Neural progenitor cell (in vitro differentiated cells): ENCODE results near the gene ELOVL1. TPM values are rescaled to one million over a fixed set of nuclear protein-coding genes. Genes with fewer than 3 reads are reported as not detected.
"Not testable (repeated sequence)": the region's sequence is repeated elsewhere in the genome, so short reads cannot be mapped to it uniquely, and the experiment has no call there.

Source experiments
- DNase-seq: peaks from one replicate; pipeline ENCODE4 v3.0.0-alpha.2; 2016; ENCODE audit warnings: low spot score
- H2AFZ ChIP-seq: fragments of 200-600 bp; sonication (generic); replicated peaks from 2 replicates; pipeline ENCODE4 v1.6.1; 2016; ENCODE audit warnings: antibody characterized with exemption
- H3F3A ChIP-seq: fragments of 200-600 bp; sonication (generic); 2 replicates; pipeline ENCODE4 v1.6.1; 2016; ENCODE audit warnings: antibody characterized with exemption, low read depth
- H3K27ac ChIP-seq: fragments of 200-600 bp; sonication (generic); 2 replicates; pipeline ENCODE4 v1.5.1; 2016; ENCODE audit warnings: mild to moderate bottlenecking
- H3K27me3 ChIP-seq: fragments of 200-600 bp; sonication (generic); 2 replicates; pipeline ENCODE4 v1.6.1; 2016; ENCODE audit warnings: mild to moderate bottlenecking, moderate library complexity
- H3K36me3 ChIP-seq: fragments of 200-600 bp; sonication (generic); 2 replicates; pipeline ENCODE4 v1.5.1; 2016
- H3K4me1 ChIP-seq: fragments of 200-600 bp; sonication (generic); 2 replicates; pipeline ENCODE4 v1.6.1; 2016; ENCODE audit warnings: mixed run types
- H3K4me2 ChIP-seq: fragments of 200-600 bp; sonication (generic); 2 replicates; pipeline ENCODE4 v1.6.1; 2016
- H3K4me3 ChIP-seq: fragments of 200-600 bp; sonication (generic); 2 replicates; pipeline ENCODE4 v1.5.1; 2016
- H3K79me2 ChIP-seq: fragments of 200-600 bp; sonication (generic); 2 replicates; pipeline ENCODE4 v1.6.1; 2016; ENCODE audit warnings: low read depth
- H3K9ac ChIP-seq: fragments of 200-600 bp; sonication (generic); 2 replicates; pipeline ENCODE4 v1.6.1; 2016
- H3K9me3 ChIP-seq: fragments of 200-600 bp; sonication (generic); 2 replicates; pipeline ENCODE4 v1.5.1; 2016; ENCODE audit warnings: low read depth
- H4K20me1 ChIP-seq: fragments of 200-600 bp; sonication (generic); 2 replicates; pipeline ENCODE4 v1.6.1; 2016; ENCODE audit warnings: low read depth
- H3K27ac Mint-ChIP-seq: 3 replicates; pipeline ENCODE4 v1.8.0; 2021; ENCODE audit warnings: mixed read lengths
- H3K27me3 Mint-ChIP-seq: 2 replicates; pipeline ENCODE4 v1.8.0; 2022; ENCODE audit warnings: low read depth, mild to moderate bottlenecking, inconsistent platforms, moderate library complexity, mixed read lengths; ENCODE audit not compliant: insufficient read depth
- H3K36me3 Mint-ChIP-seq: 3 replicates; pipeline ENCODE4 v1.8.0; 2021; ENCODE audit warnings: mixed read lengths
- H3K4me1 Mint-ChIP-seq: 3 replicates; pipeline ENCODE4 v1.8.0; 2021; ENCODE audit warnings: mixed read lengths
- H3K4me3 Mint-ChIP-seq: 3 replicates; pipeline ENCODE4 v1.8.0; 2021; ENCODE audit warnings: mild to moderate bottlenecking, moderate library complexity, mixed read lengths
- H3K9me3 Mint-ChIP-seq: 3 replicates; pipeline ENCODE4 v1.8.0; 2020; ENCODE audit warnings: mixed read lengths
- CTCF ChIP-seq: fragments of 200-600 bp; sonication (generic); IDR thresholded peaks from 2 replicates; pipeline ENCODE4 v1.5.1; 2017; ENCODE audit warnings: antibody characterized with exemption, mild to moderate bottlenecking
- EZH2 ChIP-seq: fragments of 200-600 bp; sonication (generic); IDR thresholded peaks from 2 replicates; pipeline ENCODE4 v1.6.1; 2017; ENCODE audit warnings: antibody characterized with exemption, mild to moderate bottlenecking, moderate library complexity
- EZH2phosphoT487 ChIP-seq: fragments of 200-600 bp; sonication (generic); IDR thresholded peaks from 2 replicates; pipeline ENCODE4 v1.6.1; 2017; ENCODE audit warnings: antibody characterized with exemption
- total RNA-seq: library from RNA; depleted of rRNA; stranded (reverse); fragments of >200 nt; gene quantifications from 2 replicates; pipeline ENCODE4 v1.2.3, GENCODE V29; 2015; ENCODE audit warnings: low replicate concordance

Gene ELOVL1
- total RNA-seq, 1 donor from 2014 or later = 5.6 TPM

GRCh38 chr1:43370564-43370963 is 2.8 kb upstream of the ELOVL1 start:
- Histone ChIP-seq H4K20me1 (peaks cover 6% of the 10 kb centered on the region), H2AFZ (no peak overlapping the region), H3K36me3 (no peaks in the 10 kb centered on the region), H3K9ac (no peak overlapping the region), H3K4me3 (no peak overlapping the region), H3K27ac (no peak overlapping the region), H3F3A (peaks cover 10% of the 10 kb centered on the region), H3K4me1 (peaks cover 22% of the 10 kb centered on the region), H3K4me2 (no peak overlapping the region), H3K27me3 (no peaks in the 10 kb centered on the region), H3K79me2 (peaks cover 5% of the 10 kb centered on the region), H3K9me3 (no peaks in the 10 kb centered on the region)
- Mint-ChIP-seq H3K36me3 (peaks cover 7% of the 10 kb centered on the region), H3K4me3 (no peak overlapping the region), H3K27me3 (peaks cover 1% of the 10 kb centered on the region), H3K4me1 (peaks cover 14% of the 10 kb centered on the region), H3K9me3 (no peaks in the 10 kb centered on the region), H3K27ac (no peak overlapping the region)
- TF ChIP-seq EZH2phosphoT487 = no peak
- no peak for TF ChIP-seq EZH2
- no peak for TF ChIP-seq CTCF
- no peak for DNase-seq

GRCh38 chr1:43369779-43370178 is 2.0 kb upstream of the ELOVL1 start:
- not testable (repeated sequence) for H3K79me2 ChIP-seq, DNase-seq, H3K27ac Mint-ChIP-seq, H3K9me3 Mint-ChIP-seq, H3K36me3 ChIP-seq, H3K4me3 ChIP-seq, H3K4me3 Mint-ChIP-seq, H3K27ac ChIP-seq, H3K4me2 ChIP-seq, H3K27me3 Mint-ChIP-seq, H2AFZ ChIP-seq, H3K27me3 ChIP-seq, H3K9me3 ChIP-seq, H3K9ac ChIP-seq, H4K20me1 ChIP-seq, H3K36me3 Mint-ChIP-seq
- peaks cover 14% of the 10 kb centered on the region for H3K4me1 Mint-ChIP-seq
- Histone ChIP-seq H3K4me1 (peaks cover 22% of the 10 kb centered on the region), H3F3A (peaks cover 10% of the 10 kb centered on the region)

- Histone ChIP-seq H3K79me2 (peaks cover 5% of the 10 kb centered on the region), H3K27ac (peak overlapping the region; percentile 85), H3K36me3 (no peaks in the 10 kb centered on the region), H3K9me3 (no peaks in the 10 kb centered on the region), H3K27me3 (no peaks in the 10 kb centered on the region), H3F3A (peaks cover 14% of the 10 kb centered on the region), H3K4me3 (peak overlapping the region; percentile 74), H3K9ac (no peak overlapping the region), H2AFZ (no peak overlapping the region), H3K4me1 (peaks cover 22% of the 10 kb centered on the region), H3K4me2 (peak overlapping the region; percentile 96), H4K20me1 (peaks cover 6% of the 10 kb centered on the region)
- peaks cover 19% of the 10 kb centered on the region for H3K36me3 Mint-ChIP-seq
- peak overlapping the region; percentile 80 for H3K27ac Mint-ChIP-seq
- peaks cover 14% of the 10 kb centered on the region for H3K4me1 Mint-ChIP-seq
- TF ChIP-seq EZH2phosphoT487 (no peak), CTCF (no peak), EZH2 (no peak)
- no peak for DNase-seq
- H3K27me3 Mint-ChIP-seq = peaks cover 4% of the 10 kb centered on the region
- no peaks in the 10 kb centered on the region for H3K9me3 Mint-ChIP-seq
- H3K4me3 Mint-ChIP-seq = peak overlapping the region; percentile 85
Measured at GRCh38 chr1:43368646-43369020, 822 bp upstream of the ELOVL1 start.

GRCh38 chr1:43367026-43367903 is 546 bp downstream of the ELOVL1 start:
- H3K79me2 ChIP-seq = peaks cover 5% of the 10 kb centered on the region
- no peaks in the 10 kb centered on the region for H3K9me3 ChIP-seq
- no peak overlapping the region for H3K27ac ChIP-seq
- Mint-ChIP-seq H3K36me3 (peaks cover 22% of the 10 kb centered on the region), H3K27ac (no peak overlapping the region), H3K9me3 (no peaks in the 10 kb centered on the region), H3K4me1 (peaks cover 19% of the 10 kb centered on the region), H3K4me3 (peak overlapping the region; percentile 81), H3K27me3 (peaks cover 4% of the 10 kb centered on the region)
- peaks cover 2% of the 10 kb centered on the region for H3K36me3 ChIP-seq
- peak; percentile 45 for DNase-seq
- no peaks in the 10 kb centered on the region for H3K27me3 ChIP-seq
- H3F3A ChIP-seq = peaks cover 28% of the 10 kb centered on the region
- H2AFZ ChIP-seq = peak overlapping the region; percentile 51
- peak overlapping the region; percentile 74 for H3K4me3 ChIP-seq
- TF ChIP-seq EZH2 (no peak), EZH2phosphoT487 (no peak), CTCF (no peak)
- peak overlapping the region; percentile 70 for H3K9ac ChIP-seq
- H3K4me2 ChIP-seq = peak overlapping the region; percentile 96
- H3K4me1 ChIP-seq = peaks cover 22% of the 10 kb centered on the region
- H4K20me1 ChIP-seq = peaks cover 13% of the 10 kb centered on the region
